GM20000 (cell line): ENCODE data around the gene SMIM9.
"Not testable (repeated sequence)": the region's sequence is repeated elsewhere in the genome, so short reads cannot be mapped to it uniquely, and the experiment has no call there.

ENCODE experiments used
- DNase-seq: peaks from one replicate; pipeline ENCODE4 v3.0.0; 2012; ENCODE audit warnings: low spot score
- TF ChIP-seq, protein P1 (sequence below): IDR thresholded peaks from 2 replicates; pipeline ENCODE4 v1.5.1; 2012; ENCODE audit warnings: mild to moderate bottlenecking, control low read depth; ENCODE audit errors: extremely low read depth, missing control alignments

The SMIM9 gene

DNA sequence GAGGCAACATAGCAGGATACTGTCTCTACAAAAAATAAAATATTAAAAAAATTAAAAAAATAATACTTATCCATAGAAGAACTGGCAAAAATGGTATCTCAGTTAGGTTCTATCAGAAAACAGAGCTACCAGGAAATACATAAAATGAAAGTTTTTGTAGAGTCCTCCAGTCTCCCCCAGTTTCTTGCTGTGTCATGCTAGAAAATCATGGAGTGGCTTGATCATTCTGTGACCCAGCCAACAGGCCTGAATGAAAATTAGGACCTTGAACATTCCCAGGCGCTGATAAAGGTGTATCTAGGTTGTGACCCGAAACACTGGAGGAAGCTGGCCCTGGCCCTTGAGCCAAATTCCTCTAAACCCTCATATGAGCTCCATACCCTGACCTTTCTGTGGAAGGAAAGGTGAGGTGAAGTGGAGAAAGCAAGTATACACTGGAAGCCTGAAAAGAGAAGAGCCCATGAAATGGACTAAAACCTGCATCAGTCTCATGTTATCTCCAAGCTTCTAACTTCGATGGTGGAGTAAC, 652 bp downstream of the SMIM9 start:
- TF ChIP-seq, protein P1, sequence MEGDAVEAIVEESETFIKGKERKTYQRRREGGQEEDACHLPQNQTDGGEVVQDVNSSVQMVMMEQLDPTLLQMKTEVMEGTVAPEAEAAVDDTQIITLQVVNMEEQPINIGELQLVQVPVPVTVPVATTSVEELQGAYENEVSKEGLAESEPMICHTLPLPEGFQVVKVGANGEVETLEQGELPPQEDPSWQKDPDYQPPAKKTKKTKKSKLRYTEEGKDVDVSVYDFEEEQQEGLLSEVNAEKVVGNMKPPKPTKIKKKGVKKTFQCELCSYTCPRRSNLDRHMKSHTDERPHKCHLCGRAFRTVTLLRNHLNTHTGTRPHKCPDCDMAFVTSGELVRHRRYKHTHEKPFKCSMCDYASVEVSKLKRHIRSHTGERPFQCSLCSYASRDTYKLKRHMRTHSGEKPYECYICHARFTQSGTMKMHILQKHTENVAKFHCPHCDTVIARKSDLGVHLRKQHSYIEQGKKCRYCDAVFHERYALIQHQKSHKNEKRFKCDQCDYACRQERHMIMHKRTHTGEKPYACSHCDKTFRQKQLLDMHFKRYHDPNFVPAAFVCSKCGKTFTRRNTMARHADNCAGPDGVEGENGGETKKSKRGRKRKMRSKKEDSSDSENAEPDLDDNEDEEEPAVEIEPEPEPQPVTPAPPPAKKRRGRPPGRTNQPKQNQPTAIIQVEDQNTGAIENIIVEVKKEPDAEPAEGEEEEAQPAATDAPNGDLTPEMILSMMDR = no peak
- DNase-seq = no peak

DNA sequence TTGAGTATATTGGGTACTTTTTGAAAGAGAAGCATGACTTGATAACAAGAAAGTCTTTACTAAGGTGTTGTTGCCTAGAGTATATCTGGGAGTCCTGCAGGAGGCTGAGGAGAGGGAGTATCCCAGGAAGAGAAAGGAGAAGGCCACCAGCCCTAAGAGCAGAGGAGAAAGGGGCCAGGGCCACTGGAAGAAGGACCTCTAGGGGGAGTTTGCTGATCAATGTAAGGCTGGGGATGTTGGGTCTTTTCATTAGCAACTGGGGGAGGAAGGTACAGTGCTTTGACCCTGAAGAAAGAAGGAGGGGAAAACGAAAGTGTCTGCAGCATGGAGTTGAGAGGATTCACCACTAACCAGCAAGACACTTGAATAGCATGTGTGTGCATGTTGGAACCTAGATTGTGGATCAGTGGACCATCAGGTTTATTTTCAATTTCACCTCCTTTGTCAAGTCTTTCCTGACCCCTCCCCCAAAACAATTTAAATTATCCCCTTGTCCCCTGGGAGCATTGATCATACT, 4.5 kb downstream of the SMIM9 start:
- DNase-seq = no peak
- TF ChIP-seq, protein P1 = no peak

DNA sequence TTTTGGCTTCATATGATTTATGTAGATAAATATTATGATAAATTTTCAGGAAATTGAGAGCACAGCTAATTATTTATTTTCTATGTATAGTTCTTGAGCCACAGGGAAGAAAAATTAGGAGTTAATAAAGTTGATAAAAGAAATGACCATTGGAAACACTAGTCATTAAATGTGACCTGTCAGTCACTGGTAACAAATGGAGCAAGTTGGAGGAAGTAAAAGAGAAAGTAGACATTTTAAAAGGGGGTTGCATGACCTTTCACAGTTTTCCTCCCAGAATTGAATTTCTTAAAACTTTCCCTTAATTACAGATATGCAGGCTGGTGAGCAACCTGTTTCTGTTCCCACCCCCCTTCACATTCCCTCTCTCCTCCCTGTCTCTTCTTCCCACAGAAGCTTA, 5.3 kb downstream of the SMIM9 start:
- no peak for DNase-seq
- TF ChIP-seq, protein P1 = no peak

DNA sequence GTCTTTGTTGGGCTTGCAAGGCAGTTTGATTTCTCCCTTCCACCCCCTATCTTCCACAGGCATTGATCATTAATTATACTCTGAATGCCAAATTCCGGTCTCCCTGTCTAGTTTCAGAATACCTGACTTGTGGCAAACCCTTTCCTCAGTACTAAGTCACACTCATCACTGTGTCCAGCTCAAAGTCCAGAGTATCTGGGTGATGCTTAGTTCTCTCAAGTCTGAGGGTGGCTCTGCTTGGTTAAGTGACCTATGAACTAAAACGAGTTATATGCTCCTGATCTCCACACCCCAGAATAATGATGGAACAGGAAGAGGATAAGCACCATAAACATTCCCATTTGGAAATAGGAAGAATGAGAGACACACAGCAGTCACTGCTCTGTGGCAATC, 6.5 kb downstream of the SMIM9 start:
- TF ChIP-seq, protein P1 = no peak
- no peak for DNase-seq

DNA sequence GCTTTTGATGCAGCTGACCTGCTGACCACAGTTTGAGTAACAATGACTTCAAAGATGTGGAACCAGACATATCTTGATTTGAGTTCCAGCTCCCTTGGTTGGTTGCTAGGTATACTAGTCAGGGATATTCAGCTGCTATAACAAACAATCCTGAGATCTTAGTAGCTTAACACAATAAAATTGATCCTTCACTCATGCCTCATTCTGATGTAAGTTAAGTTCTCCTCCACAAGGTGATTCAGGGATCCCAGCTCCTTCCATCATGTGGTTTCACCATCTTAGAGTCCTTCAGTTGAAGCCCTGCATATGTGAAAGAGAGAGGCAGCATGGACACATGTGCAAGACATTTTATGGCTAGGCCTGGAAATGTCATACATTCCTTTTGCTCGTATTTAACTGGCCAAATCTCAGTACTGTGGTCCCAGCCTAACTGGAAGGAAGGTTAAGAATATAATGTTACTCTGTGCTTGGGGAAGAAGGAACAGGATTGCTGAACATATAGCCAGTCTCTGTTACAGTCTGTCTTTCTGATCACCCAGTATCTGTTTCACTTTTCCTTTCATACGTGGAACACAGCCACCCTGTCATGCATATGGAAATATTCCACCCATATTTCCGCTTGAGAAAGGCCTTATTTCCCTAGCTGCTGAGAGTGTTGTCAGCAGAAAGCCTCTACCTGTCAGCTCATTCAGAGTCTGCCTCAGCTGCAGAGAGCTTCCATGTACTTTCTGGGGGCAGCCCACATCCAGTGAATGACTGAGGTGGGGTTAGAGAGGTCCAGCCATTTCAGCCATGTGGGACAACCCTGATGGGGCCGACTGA, 7.1 kb downstream of the SMIM9 start:
- peak; percentile 42 for DNase-seq
- TF ChIP-seq, protein P1 = no peak

DNA sequence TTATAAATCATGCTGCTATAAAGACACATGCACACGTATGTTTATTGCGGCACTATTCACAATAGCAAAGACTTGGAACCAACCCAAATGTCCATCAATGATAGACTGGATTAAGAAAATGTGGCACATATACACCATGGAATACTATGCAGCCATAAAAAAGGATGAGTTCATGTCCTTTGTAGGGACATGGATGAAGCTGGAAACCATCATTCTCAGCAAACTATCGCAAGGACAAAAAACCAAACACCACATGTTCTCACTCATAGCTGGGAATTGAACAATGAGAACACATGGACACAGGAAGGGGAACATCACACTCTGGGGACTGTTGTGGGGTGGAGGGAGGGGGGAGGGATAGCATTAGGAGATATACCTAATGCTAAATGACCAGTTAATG, 8.9 kb downstream of the SMIM9 start:
- DNase-seq = not testable (repeated sequence)

DNA sequence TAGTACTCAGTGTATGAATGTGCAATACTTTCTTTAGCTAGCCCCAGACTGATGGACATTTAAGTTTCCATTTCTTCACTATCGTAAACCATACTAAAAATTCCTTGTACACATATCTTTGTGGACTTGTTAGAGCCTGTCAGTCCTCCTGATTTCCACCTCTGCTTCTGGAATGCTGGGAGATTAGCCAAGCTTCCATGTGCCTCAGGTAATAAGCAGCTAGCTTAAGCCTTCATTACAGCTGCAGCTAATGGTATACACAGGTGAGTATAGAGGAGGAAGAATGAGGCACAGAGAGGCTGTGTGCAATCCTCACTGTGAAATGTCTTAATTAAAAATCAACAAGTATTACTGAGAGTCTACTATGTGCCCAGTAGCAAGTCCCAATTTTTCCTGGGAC, 9.8 kb downstream of the SMIM9 start:
- DNase-seq = no peak
- TF ChIP-seq, protein P1 = no peak

DNA sequence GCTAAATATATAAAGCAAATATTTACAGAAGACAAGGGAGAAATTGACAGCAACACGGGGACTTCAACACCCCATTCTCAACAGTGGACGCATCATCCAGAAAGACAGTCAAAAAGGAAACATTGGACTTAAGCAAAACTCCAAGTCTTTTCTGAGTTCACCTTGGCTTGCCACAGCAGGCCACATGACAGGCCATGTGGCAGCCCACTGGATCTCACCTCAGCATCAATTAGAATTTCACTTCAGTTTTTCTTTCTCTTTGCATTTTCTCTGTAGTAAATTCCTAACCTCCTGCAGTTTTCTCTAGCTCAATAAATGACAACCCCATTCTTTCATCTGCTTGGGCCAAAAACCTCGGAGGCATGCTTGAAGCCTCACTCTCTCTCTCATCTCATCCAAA, 12.4 kb downstream of the SMIM9 start:
- TF ChIP-seq, protein P1 = no peak

More for the DNA sequence above, 12.4 kb downstream of the SMIM9 start:
- DNase-seq = no peak
